ENCODE results near the gene MEN1.

MEN1 gene

GRCh38 chr11:64787526-64788320 lies 22.6 kb downstream of the MEN1 start:
- TF ChIP-seq CTCF (IDR thresholded peaks at IDR 0.05; ENCODE audit: low read depth, low read length, missing control alignments) = peak; percentile 73
- DNase-seq (ENCODE audit: low read depth) = no peak

GRCh38 chr11:64786308-64786707 lies 24.0 kb downstream of the MEN1 start:
- no peak overlapping the region for H3K4me3 ChIP-seq (ENCODE audit: low read depth, low read length)
- DNase-seq (ENCODE audit: low read depth) = no peak
- no peak for TF ChIP-seq CTCF (IDR thresholded peaks at IDR 0.05; ENCODE audit: low read depth, low read length, missing control alignments)

More at GRCh38 chr11:64787526-64788320, 22.6 kb downstream of the MEN1 start:
- H3K4me3 ChIP-seq (ENCODE audit: low read depth, low read length) = no peak overlapping the region

DNA sequence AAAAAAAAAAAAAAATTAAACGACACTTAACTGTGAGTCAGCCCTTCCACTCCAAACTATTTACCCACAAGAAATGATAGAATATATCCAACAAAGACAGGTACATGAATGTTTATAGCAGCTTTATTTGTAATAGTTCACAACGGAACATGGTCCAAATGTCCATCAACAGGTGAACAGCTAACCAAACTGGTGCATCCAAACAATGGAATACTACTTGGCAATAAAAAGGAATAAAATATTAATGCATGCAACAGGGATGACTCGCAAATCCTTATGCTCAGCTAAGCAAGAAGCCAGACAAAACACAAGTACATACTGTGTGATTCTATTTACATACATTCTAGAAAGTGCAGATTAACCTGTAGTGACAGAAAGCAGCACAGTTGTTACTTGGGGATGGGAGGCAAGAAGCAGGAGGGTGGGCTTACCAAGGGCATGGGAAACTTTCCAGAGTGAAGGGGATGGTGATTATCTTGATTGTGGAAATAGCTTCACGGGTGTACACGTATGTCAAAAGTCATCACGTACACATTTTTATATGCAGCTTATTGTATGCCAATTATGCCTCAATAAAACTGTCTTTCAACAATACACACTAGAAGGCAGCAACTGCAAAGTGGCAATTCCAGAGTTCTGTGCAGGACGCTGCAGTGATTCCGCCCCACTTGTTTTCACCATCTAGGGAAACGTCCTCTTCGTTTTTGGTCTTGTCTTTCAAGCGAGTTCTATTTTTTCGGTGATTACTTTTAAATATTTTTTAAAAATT lies 25.4 kb downstream of the MEN1 start:
- no peak overlapping the region for H3K4me3 ChIP-seq (ENCODE audit: low read depth, low read length)
- no peak for DNase-seq (ENCODE audit: low read depth)
- no peak for TF ChIP-seq CTCF (IDR thresholded peaks at IDR 0.05; ENCODE audit: low read depth, low read length, missing control alignments)

- peak; percentile 100 for DNase-seq (ENCODE audit: low read depth)
- peak within 1 kb of the TSS; percentile 76 for H3K4me3 ChIP-seq (ENCODE audit: low read depth, low read length)
- TF ChIP-seq CTCF (IDR thresholded peaks at IDR 0.05; ENCODE audit: low read depth, low read length, missing control alignments) = no peak
These were observed 31.7 kb downstream of the MEN1 start, which contains the start of gene SF1 for GRCh38 chr11:64778473-64779298. Gene SF1, minus strand, starts transcription at chr11:64778542. Its CDS starts 150 bp downstream, at chr11:64778392.

DNA sequence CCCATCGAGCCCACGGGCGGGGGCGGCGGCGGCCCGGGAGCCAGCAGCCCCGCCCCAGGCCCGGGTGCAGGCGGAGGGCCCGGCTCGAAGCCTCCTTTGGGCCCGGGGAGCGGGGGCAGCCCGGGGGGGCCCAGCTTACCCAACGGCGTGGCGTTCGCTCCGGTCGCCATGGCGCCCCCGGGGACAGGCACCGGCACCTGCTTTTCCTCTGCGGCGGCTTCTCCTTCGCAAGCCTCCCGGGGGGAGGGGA lies 32.2 kb downstream of the MEN1 start:
- TF ChIP-seq CTCF (IDR thresholded peaks at IDR 0.05; ENCODE audit: low read depth, low read length, missing control alignments) = no peak

GRCh38 chr11:64777449-64778222 lies 32.7 kb downstream of the MEN1 start:
- peak overlapping the region; percentile 76 for H3K4me3 ChIP-seq (ENCODE audit: low read depth, low read length)
- DNase-seq (ENCODE audit: low read depth) = peak; percentile 35
- TF ChIP-seq CTCF (IDR thresholded peaks at IDR 0.05; ENCODE audit: low read depth, low read length, missing control alignments) = no peak

More for the DNA sequence above, 32.2 kb downstream of the MEN1 start:
- peak overlapping the region; percentile 76 for H3K4me3 ChIP-seq (ENCODE audit: low read depth, low read length)
- no peak for DNase-seq (ENCODE audit: low read depth)
